ENCODE results near the gene ADAMTS7.

GRCh38 chr15:78750566-78750965, 60.7 kb downstream of the ADAMTS7 start:
- TF ChIP-seq, protein P1, sequence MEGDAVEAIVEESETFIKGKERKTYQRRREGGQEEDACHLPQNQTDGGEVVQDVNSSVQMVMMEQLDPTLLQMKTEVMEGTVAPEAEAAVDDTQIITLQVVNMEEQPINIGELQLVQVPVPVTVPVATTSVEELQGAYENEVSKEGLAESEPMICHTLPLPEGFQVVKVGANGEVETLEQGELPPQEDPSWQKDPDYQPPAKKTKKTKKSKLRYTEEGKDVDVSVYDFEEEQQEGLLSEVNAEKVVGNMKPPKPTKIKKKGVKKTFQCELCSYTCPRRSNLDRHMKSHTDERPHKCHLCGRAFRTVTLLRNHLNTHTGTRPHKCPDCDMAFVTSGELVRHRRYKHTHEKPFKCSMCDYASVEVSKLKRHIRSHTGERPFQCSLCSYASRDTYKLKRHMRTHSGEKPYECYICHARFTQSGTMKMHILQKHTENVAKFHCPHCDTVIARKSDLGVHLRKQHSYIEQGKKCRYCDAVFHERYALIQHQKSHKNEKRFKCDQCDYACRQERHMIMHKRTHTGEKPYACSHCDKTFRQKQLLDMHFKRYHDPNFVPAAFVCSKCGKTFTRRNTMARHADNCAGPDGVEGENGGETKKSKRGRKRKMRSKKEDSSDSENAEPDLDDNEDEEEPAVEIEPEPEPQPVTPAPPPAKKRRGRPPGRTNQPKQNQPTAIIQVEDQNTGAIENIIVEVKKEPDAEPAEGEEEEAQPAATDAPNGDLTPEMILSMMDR (conservative IDR thresholded peaks at IDR 0.05 in 1 of 2, IDR thresholded peaks at IDR 0.05 in 1 of 2; ENCODE audit: low read depth in 1 of 2, low read length in 2 of 2): no peak
- TF ChIP-seq EZH2 (IDR thresholded peaks at IDR 0.05; ENCODE audit: low read length, missing control alignments): no peak

Measured in fibroblast of lung (primary cell).